Uterus (tissue), 4 donors: ENCODE measurements around the gene SLFN12. TPM values are rescaled to one million over a fixed set of nuclear protein-coding genes. Genes with fewer than 3 reads are reported as not detected.

Source experiments
- small RNA-seq: library from RNA; depleted of rRNA; stranded (forward); fragments of <200 nt; gene quantifications from one replicate; pipeline ENCODE3, GENCODE V24; 2016
- total RNA-seq, 4 donors: library from RNA; depleted of rRNA in 3 of 4; stranded (reverse); fragments of >200 nt in 3 of 4; gene quantifications; one replicate each; pipeline versions ENCODE4 v1.1.0 to v1.2.4, GENCODE V29; 2014 to 2023
- donor health status: DM: yes; HTN: yes; CAD: no.

Gene SLFN12
- total RNA-seq, 4 donors from 2014 or later = 6.8 to 60.4 (median 12.9) TPM

Small RNA genes within 50 kb of the gene (small RNA-seq; reads per million reads assigned to genes)
- gene AC060766.3 (not detected), gene AC060766.5 (not detected)

Other genes with a start within 250 kb of the SLFN12 start
- not detected for gene SLC35G3, start 238.1 kb downstream of the SLFN12 start, total RNA-seq
- 10 to 100 TPM; 13.8 to 51.5 (median 32.2) TPM for gene SLFN5, start 189.4 kb downstream of the SLFN12 start, total RNA-seq
- gene SLFN11, start 58.9 kb downstream of the SLFN12 start, total RNA-seq = 10 to 100 TPM; 24.6 to 87.1 (median 54.8) TPM
- 10 to 100 TPM in 1 of 4 donors, 1 to 10 TPM in 2, under 1 TPM in 1; 0.51 to 13.7 (median 7.1) TPM for gene SLFN13, start 16.3 kb upstream of the SLFN12 start, total RNA-seq
- gene SLFN12L, start 105.2 kb upstream of the SLFN12 start, total RNA-seq = 1 to 10 TPM in 2 of 4 donors, under 1 TPM in 2; 0.55 to 2.8 (median 1.4) TPM
- gene SLFN14, start 128.3 kb upstream of the SLFN12 start, total RNA-seq = under 1 TPM in 1 of 4 donors, not detected in 3; 0.76 TPM
- gene PEX12, start 146.1 kb upstream of the SLFN12 start, total RNA-seq = 10 to 100 TPM in 1 of 4 donors, 1 to 10 TPM in 3; 5.3 to 15.9 (median 8.6) TPM
- 100 to 1,000 TPM in 1 of 4 donors, 10 to 100 TPM in 3; 40.7 to 124 (median 61.5) TPM for gene AP2B1, start 154.8 kb upstream of the SLFN12 start, total RNA-seq